A673 (cell line): ENCODE results near the gene CTNNA2.

Experiments
- CTCF ChIP-seq: fragments of 300-800, 200-600 bp; sonication (generic); conservative IDR thresholded peaks from 2 replicates; pipeline ENCODE4 v1.5.1; 2017; ENCODE audit warnings: low read depth, mild to moderate bottlenecking, antibody characterized with exemption, low read length, moderate library complexity, mixed read lengths
- EZH2 ChIP-seq: fragments of 200-600 bp; sonication (generic); IDR thresholded peaks from 2 replicates; pipeline ENCODE4 v1.6.1; 2017; ENCODE audit warnings: borderline replicate concordance, low read depth, mild to moderate bottlenecking, mixed read lengths, antibody characterized with exemption, low read length; ENCODE audit not compliant: poor library complexity, severe bottlenecking

- TF ChIP-seq CTCF (no peak), EZH2 (no peak)
These were observed 286.9 kb downstream of the CTNNA2 start for GRCh38 chr2:79799729-79800128.
